Measurements from ENCODE around the gene CNNM3.
"Not testable (repeated sequence)": the region's sequence is repeated elsewhere in the genome, so short reads cannot be mapped to it uniquely, and the experiment has no call there.

CNNM3 gene

GRCh38 chr2:96816127-96816835 lies at the start of gene CNNM3:
Gene CNNM3 (plus strand): TSS chr2:96816268. CDS start chr2:96816278, 10 bp downstream.
- DNase-seq (ENCODE audit: low read depth in 4 of 4, low spot score in 1 of 4) = peak; percentile 88 to 98 (median 95)

DNA sequence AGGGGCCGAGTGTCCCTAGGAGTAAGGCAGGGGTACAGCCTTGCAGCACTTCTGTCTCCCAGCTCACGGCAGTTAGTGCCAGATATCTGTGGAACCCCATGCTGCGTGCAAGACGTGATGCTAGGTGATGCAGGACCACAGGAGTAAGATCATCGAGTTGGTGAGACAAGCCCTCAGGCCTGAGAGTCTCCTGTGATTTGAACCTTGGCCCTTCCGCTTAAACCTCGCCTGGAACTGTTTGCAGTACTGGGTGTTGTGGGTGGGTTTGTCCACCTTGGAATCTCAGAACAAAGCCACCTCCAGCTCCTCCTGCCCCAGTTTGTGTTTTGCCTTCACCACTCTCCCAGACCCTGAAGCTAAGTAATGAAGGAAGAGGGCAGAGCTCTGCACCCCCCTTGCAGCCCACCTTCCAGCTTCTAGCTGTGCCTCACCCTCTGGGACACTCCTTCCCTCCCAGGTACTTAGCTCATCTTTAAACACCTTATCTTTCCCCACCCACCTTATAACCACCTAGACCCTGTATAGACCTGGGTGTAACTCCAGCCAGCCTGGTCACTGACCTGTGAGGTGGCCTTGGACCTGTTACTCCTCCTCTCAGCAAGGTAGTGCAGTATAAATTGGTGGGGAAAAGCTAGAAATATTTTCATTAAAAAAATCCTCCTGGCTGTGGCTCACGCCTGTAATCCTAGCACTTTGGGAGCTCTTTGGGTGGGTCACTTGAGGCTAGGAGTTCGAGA lies 48.8 kb upstream of the CNNM3 start:
- DNase-seq (ENCODE audit: low read depth in 4 of 4, low spot score in 1 of 4) = no peak

- DNase-seq (ENCODE audit: low read depth in 4 of 4, low spot score in 1 of 4) = no peak
Measured at GRCh38 chr2:96768083-96768561, 47.9 kb upstream of the CNNM3 start.

DNA sequence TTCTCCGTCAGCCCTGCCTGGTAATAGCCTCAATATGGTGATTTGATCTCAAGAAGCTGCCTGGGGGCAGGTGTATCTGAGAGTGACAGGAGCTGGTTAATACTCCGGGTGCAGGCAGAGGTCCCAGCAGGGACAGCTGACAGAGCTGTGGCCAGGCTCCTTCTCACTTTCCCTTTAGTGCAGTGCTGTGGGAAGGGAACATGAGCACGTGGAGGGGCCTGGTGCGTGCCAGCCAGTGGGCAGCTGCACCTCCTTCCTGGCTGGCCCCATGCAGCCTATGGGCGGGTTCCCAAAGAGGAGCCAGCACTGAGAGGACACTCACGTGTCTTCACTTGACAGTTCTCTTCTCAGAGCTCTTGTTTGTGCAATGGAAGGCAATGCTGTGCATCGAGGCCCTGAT lies 46.3 kb upstream of the CNNM3 start:
- no peak for DNase-seq (ENCODE audit: low read depth in 4 of 4, low spot score in 1 of 4)

- DNase-seq (ENCODE audit: low read depth in 4 of 4, low spot score in 1 of 4) = no peak
Measured at GRCh38 chr2:96770442-96771202, 45.4 kb upstream of the CNNM3 start.

- DNase-seq (ENCODE audit: low read depth in 4 of 4, low spot score in 1 of 4) = no peak
Measured at GRCh38 chr2:96771796-96772618, 44.1 kb upstream of the CNNM3 start.

DNA sequence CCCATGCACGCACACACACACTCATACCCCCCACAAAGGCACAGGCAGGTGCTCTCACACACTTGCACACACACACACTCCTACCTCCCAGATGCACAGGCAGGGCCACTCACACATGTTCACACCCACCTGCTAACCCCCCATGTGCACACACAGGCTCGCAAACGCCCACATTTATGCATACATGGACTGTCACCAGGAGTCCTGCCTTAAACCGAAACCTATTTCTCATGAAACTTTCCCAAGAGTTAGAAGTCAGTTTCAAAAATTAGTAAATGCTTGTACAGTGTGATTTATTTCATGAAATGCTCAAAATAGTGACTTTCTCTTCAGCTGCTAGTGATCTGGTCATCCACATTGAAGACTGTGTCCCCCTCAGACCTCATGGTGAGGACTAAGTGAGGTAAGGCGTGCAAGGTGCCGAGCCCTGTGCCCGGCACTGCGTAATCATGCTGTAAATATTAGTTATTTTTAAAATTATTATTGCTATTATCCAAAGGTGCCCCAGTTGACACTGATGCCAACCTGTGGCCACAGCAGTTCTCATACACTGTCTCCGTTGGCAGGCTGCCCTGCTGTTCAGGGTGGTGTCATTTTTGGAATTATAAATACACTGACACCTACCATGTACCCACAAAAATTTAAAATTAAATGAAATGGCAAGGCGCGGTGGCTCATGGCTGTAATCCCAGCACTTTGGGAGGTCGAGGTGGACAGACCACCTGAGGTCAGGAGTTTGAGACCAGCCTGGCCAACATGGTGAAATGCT lies 43.0 kb upstream of the CNNM3 start:
- no peak for DNase-seq (ENCODE audit: low read depth in 4 of 4, low spot score in 1 of 4)

- peak in 1 of 4 experiments; percentile 20 for DNase-seq (ENCODE audit: low read depth in 4 of 4, low spot score in 1 of 4)
Measured at GRCh38 chr2:96773922-96774321, 42.1 kb upstream of the CNNM3 start.

DNA sequence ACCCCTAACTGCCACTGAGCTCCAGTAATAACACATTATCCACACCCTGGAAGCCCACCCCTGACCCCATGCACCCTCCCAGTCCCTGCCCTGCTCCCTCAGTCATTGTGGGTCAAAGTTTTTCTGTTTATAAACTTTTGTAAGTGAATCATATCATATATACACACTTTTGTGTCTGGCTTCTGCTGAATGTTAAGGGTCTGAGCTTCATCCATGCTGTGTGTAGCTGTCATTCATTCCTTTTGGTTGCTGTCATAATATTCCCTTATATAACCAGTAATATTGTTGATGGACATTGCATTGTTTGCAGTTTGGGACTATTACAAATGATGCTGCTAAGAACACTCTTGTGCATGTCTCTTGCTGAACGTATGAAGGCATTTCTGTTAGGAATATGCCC lies 40.9 kb upstream of the CNNM3 start:
- DNase-seq (ENCODE audit: low read depth in 4 of 4, low spot score in 1 of 4) = no peak

DNA sequence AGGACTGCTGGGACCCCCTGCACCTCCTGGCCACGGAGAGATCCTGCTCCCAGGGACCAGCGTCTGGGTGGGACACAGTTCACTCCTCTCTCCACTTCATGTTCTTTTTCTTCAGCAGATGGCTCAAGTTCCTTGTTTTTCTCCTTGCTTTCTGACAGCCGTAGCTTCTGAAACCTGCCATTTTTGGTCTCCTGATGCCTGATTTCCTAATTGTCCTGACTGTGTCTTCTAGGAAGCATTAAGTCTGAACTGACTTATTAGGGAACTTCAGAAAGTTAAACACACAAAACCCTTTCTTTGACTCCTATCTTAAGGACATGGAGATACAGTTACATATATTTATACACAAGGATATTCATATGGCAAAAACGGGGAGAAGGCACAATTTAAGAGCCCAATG lies 32.7 kb upstream of the CNNM3 start:
- DNase-seq (ENCODE audit: low read depth in 4 of 4, low spot score in 1 of 4) = no peak

DNA sequence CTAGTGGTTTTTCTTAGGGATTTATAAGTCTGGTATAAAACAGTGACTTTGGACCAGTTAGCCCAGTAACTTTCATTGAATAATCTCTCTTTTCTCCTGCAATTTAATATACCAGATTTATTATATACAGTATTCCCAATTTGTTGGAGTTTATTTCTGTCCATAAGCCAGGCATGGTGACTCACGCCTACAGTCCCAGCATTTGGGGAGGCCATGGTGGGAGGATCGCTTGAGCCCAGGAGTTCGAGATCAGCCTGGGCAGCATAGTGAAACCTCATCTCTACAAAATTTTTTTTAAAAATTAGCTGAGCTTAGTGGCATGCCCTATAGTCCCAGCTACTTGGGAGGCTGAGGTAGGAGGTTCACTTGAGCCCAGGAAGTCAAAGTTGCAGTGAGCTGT lies 28.7 kb upstream of the CNNM3 start:
- DNase-seq (ENCODE audit: low read depth in 4 of 4, low spot score in 1 of 4) = no peak

- DNase-seq (ENCODE audit: low read depth in 4 of 4, low spot score in 1 of 4) = no peak
Measured at GRCh38 chr2:96788442-96789244, 27.4 kb upstream of the CNNM3 start.

DNA sequence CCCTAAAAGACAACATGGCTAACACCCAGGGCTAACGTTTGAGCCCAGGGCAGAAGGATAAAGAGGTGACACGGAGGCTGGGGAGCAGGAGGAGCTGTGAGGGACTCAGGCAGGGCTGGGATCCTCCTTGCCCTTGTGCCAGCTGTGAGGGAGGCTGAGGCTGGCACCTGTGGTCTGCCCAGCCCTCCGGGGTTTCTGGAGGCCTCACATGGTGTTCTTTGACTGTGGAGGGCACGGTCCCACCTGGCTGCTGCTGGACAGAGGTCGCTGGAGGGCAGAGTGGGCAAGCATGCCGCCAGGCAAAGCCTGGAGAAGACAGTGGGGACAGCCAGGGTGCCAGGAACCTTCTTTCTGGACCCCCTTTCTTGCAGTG lies 26.8 kb upstream of the CNNM3 start:
- DNase-seq (ENCODE audit: low read depth in 4 of 4, low spot score in 1 of 4) = no peak

DNA sequence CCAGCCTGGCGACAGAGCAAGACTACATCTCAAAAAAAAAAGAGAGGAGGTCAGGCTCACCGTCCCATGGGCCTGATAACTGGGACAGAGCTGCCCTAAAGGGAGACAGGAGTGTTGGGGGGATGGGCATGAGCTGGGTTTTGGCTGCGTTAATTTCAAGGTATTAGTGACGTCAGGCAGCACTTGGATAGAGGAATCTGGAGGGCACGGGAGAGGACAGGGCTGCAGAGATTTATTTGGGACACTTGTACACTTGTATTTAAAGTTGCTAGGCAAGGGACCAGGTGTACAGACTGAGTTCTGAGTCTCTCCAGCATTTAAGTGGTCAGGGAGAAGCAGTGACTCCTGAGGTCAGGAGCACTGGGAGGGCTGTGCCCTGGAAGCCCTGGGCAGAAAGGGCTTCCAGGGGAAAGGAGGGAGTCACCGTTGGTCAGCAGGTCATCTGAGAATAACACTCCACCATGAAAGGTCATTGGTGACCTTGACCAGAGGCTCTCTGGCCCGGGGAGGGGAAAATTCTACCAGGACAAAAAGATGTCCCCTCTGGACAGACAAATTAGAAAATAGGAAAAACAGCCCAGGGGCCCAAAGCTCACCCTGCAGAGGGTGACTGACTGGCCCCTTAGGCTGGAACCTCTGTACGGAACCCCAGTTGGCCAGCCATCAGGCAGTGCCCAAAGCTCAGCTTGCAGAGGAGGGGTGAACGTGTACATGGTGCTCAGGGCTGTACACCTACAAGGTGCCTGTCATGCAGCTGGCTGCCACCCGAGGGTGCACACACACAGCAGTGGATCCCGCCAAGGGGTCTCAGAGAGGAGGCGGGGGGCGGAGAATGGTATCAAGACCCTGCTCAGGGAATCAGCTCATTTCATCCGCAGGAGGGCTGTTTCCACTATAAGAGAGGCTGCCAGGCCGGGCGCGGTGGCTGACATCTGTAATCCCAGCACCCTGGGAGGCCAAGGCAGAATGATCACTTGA lies 23.0 kb upstream of the CNNM3 start:
- no peak for DNase-seq (ENCODE audit: low read depth in 4 of 4, low spot score in 1 of 4)

DNA sequence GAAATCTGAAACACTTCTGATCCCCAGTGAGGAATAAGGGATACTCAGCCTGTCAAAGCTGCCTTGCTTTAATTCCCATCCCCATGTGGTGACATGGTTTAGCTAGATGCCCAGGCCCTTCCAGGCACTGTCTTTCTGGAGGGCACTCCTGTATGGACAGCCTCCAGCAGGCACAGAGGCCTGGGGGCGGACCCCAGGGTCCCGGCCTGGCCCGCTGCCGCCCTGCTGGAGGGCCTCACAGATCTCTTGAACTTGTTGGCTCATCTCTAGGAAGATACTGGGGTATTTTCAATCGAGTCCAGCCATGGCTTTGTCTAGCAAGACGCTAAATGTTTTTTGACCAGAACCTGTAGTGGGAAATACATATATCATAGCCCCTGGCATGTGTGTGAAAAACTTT lies 21.0 kb upstream of the CNNM3 start:
- no peak for DNase-seq (ENCODE audit: low read depth in 4 of 4, low spot score in 1 of 4)

- DNase-seq (ENCODE audit: low read depth in 4 of 4, low spot score in 1 of 4) = not testable (repeated sequence)
Measured at GRCh38 chr2:96796497-96796896, 19.6 kb upstream of the CNNM3 start.

- DNase-seq (ENCODE audit: low read depth in 4 of 4, low spot score in 1 of 4) = no peak
Measured at GRCh38 chr2:96797066-96797625, 18.9 kb upstream of the CNNM3 start.
